Stimulated activated CD4-positive, alpha-beta T cell treated with anti-CD3 and anti-CD28 coated beads, Interleukin-4, amount 100 ng/mL, for 48 hours (primary cell): Measurements from ENCODE around the gene GLRX2.

ENCODE experiments used
- DNase-seq, 2 donors: peaks; one replicate each; pipeline ENCODE4 v3.0.0-alpha.2; 2020; ENCODE audit warnings: low read depth in 2 of 2

GLRX2 gene

GRCh38 chr1:193111641-193112090 is 6.5 kb upstream of the GLRX2 start:
- no peak for DNase-seq

- no peak for DNase-seq
Observed at GRCh38 chr1:193110864-193111263, 5.7 kb upstream of the GLRX2 start.

- DNase-seq: no peak
Observed at GRCh38 chr1:193110246-193110645, 5.0 kb upstream of the GLRX2 start.

- no peak for DNase-seq
Observed at GRCh38 chr1:193109619-193110018, 4.4 kb upstream of the GLRX2 start.

GRCh38 chr1:193108471-193108870 is 3.3 kb upstream of the GLRX2 start:
- DNase-seq: no peak

GRCh38 chr1:193105821-193106177 is 585 bp upstream of the GLRX2 start:
- no peak for DNase-seq

- DNase-seq: peak in 1 of 2 donors; percentile 6
Observed at GRCh38 chr1:193104502-193104906, 710 bp downstream of the GLRX2 start.

- DNase-seq: no peak
Observed at GRCh38 chr1:193103759-193104501, 1.3 kb downstream of the GLRX2 start.

GRCh38 chr1:193102662-193103061 is 2.6 kb downstream of the GLRX2 start:
- no peak for DNase-seq

- no peak for DNase-seq
Observed at GRCh38 chr1:193094112-193094511, 11.1 kb downstream of the GLRX2 start.

- no peak for DNase-seq
Observed at GRCh38 chr1:193090865-193091264, 14.3 kb downstream of the GLRX2 start.

GRCh38 chr1:193087893-193088292 is 17.3 kb downstream of the GLRX2 start:
- no peak for DNase-seq

GRCh38 chr1:193086342-193086741 is 18.9 kb downstream of the GLRX2 start:
- no peak for DNase-seq

- no peak for DNase-seq
Observed at GRCh38 chr1:193085263-193085662, 20.0 kb downstream of the GLRX2 start.

GRCh38 chr1:193083365-193084088 is 21.7 kb downstream of the GLRX2 start:
- no peak for DNase-seq

- no peak for DNase-seq
Observed at GRCh38 chr1:193079187-193079586, 26.0 kb downstream of the GLRX2 start.

GRCh38 chr1:193077991-193078390 is 27.2 kb downstream of the GLRX2 start:
- no peak for DNase-seq

- peak in 1 of 2 donors; percentile 20 for DNase-seq
Observed at GRCh38 chr1:193070942-193071341, 34.3 kb downstream of the GLRX2 start.

GRCh38 chr1:193070386-193070753 is 34.8 kb downstream of the GLRX2 start:
- DNase-seq: no peak

- no peak for DNase-seq
Observed at GRCh38 chr1:193069748-193070385, 35.3 kb downstream of the GLRX2 start.

- DNase-seq: no peak
Observed at GRCh38 chr1:193068013-193068412, 37.2 kb downstream of the GLRX2 start.

- DNase-seq: no peak
Observed at GRCh38 chr1:193066606-193067005, 38.6 kb downstream of the GLRX2 start.

- DNase-seq: no peak
Observed at GRCh38 chr1:193065954-193066353, 39.3 kb downstream of the GLRX2 start.
